CD8-positive, alpha-beta memory T cell (primary cell): ENCODE results near the gene CREBL2. TPM values are rescaled to one million over a fixed set of nuclear protein-coding genes. Genes with fewer than 3 reads are reported as not detected.
A peak's percentile ranks its signal among the peaks of the same experiment; 100 is the strongest.

Experiments
- CTCF ChIA-PET: fragments of 350-600 bp; sonication (Branson Sonifier 250); formaldehyde crosslinking; loops from one replicate; lab custom pipeline; 2021; ENCODE audit warnings: antibody characterized with exemption; lab: Charles Lee
- POLR2A ChIA-PET: fragments of 350-600 bp; sonication (Branson Sonifier 250); formaldehyde crosslinking; loops from one replicate; lab custom pipeline; 2021; ENCODE audit warnings: antibody characterized with exemption; lab: Charles Lee
- DNase-seq, 5 donors: peaks; one replicate each; pipeline versions ENCODE4 v3.0.0 to v3.0.0-alpha.2; 2020 to 2022; ENCODE audit warnings: mixed read lengths in 1 of 5
- H3K27ac ChIP-seq: one replicate; pipeline ENCODE4 v1.7.0; 2013; ENCODE audit warnings: low read depth, mild to moderate bottlenecking, low read length, moderate library complexity
- H3K27me3 ChIP-seq: 2 replicates; pipeline ENCODE4 v1.7.0; 2013; ENCODE audit warnings: low read length, mild to moderate bottlenecking; ENCODE audit not compliant: insufficient read depth, poor library complexity, severe bottlenecking
- H3K36me3 ChIP-seq: 2 replicates; pipeline ENCODE4 v1.7.0; 2013; ENCODE audit warnings: mild to moderate bottlenecking, low read length, moderate library complexity; ENCODE audit not compliant: insufficient read depth
- H3K4me1 ChIP-seq: 2 replicates; pipeline ENCODE4 v1.7.0; 2013; ENCODE audit warnings: mild to moderate bottlenecking, low read length, moderate library complexity; ENCODE audit not compliant: insufficient read depth
- H3K4me3 ChIP-seq: 2 replicates; pipeline ENCODE4 v1.7.0; 2013; ENCODE audit warnings: mild to moderate bottlenecking, low read length
- H3K9me3 ChIP-seq: 2 replicates; pipeline ENCODE4 v1.7.0; 2013; ENCODE audit warnings: mild to moderate bottlenecking, low read length
- H3K27ac Mint-ChIP-seq, 8 donors: one replicate each; pipeline ENCODE4 v1.8.0; 2020 to 2021; ENCODE audit warnings: mixed read lengths in 8 of 8, mild to moderate bottlenecking in 6 of 8, inconsistent platforms in 3 of 8, moderate library complexity in 3 of 8
- H3K27me3 Mint-ChIP-seq, 2 donors: one replicate each; pipeline ENCODE4 v1.8.0; 2020 to 2021; ENCODE audit warnings: mixed read lengths in 2 of 2, mild to moderate bottlenecking in 1 of 2, moderate library complexity in 1 of 2
- H3K36me3 Mint-ChIP-seq, 3 donors: one replicate each; pipeline ENCODE4 v1.8.0; 2020 to 2021; ENCODE audit warnings: mixed read lengths in 3 of 3, inconsistent platforms in 1 of 3, mild to moderate bottlenecking in 1 of 3
- H3K4me1 Mint-ChIP-seq, 3 donors: one replicate each; pipeline ENCODE4 v1.8.0; 2020 to 2021; ENCODE audit warnings: mixed read lengths in 3 of 3, inconsistent platforms in 1 of 3, mild to moderate bottlenecking in 1 of 3
- H3K4me3 Mint-ChIP-seq, 7 donors: one replicate each; pipeline ENCODE4 v1.8.0; 2020 to 2021; ENCODE audit warnings: mixed read lengths in 7 of 7, mild to moderate bottlenecking in 6 of 7, moderate library complexity in 4 of 7, inconsistent platforms in 2 of 7
- H3K9me3 Mint-ChIP-seq, 5 donors: one replicate each; pipeline ENCODE4 v1.8.0; 2020 to 2022; ENCODE audit warnings: mixed read lengths in 5 of 5, mild to moderate bottlenecking in 3 of 5, moderate library complexity in 2 of 5, inconsistent platforms in 1 of 5
- polyA plus RNA-seq: library from polyadenylated mRNA; unstranded; fragments of 300-500 nt; fragmentation: Illumina TruSeq; gene quantifications from one replicate; pipeline ENCODE4 v1.2.3, GENCODE V29; 2021
- total RNA-seq, 2 experiments: library from RNA; stranded (reverse); gene quantifications; one replicate each; pipeline ENCODE4 v1.2.3, GENCODE V29; 2021

Gene CREBL2
- total and polyA plus RNA-seq, 3 experiments from 2014 or later, result 21.2 to 50.2 (median 23.2) TPM

DNA sequence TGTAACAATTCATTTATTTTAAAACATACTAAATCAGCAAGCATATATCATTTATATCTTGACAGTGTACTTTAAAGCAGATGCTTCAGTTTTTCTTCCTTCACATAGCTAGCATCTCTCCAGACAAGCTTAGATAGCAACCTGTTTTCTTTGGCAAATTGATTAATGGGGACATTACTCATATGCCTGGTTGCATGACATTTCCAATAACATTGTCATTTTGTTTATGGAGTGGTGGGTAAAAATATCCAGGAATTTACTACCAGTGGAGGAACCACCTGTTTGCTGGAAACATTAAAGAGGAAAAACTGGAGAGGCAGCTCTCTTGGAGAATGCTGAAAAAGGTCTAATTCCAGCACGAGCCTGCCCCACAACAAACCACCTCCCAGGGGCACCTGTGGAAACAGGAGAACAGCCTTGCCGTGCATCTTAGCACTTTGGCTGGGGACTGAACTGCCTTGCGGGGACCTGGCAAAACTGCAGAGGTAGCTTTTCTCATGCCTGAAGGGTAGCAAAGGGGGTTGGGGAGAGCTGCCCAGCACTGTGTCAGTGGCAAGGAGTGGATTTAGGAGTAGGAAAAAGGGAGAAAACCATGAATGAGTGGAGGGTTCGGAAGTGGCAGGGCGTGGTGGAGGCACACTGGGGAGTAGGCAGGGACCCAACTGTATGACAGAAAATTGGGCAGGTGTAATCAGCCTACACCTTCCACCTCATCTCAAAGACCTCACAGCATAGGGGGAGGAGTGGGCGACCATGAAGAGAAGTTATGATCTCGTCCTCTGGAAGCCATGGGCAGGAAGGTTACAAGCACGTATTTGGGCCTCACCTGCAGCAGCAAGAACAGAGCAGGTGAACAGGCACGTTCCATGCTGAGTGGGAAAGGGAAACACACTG, 11.7 kb upstream of the CREBL2 start:
- Mint-ChIP-seq H3K27ac (peak overlapping the region in 1 of 8 donors; percentile 43), H3K4me1 (no peaks in the 10 kb centered on the region), H3K27me3 (peaks cover 3 to 4% of the 10 kb centered on the region in 2 donors), H3K4me3 (no peak overlapping the region), H3K36me3 (peaks cover 0 to 4% (median 0%) of the 10 kb centered on the region in 3 donors), H3K9me3 (peaks cover 0 to 2% (median 1%) of the 10 kb centered on the region in 5 donors)
- no peak for DNase-seq
- no peaks in the 10 kb centered on the region for H3K27me3 ChIP-seq
- H3K27ac ChIP-seq, result no peak overlapping the region
- H3K36me3 ChIP-seq, result no peaks in the 10 kb centered on the region
- POLR2A ChIA-PET, result interaction anchor here (0.7 kb wide), 1 partner anchor 25 kb away, joined by 3 read pairs; no protein-coding TSS in a partner anchor
- H3K4me1 ChIP-seq, result no peaks in the 10 kb centered on the region
- H3K9me3 ChIP-seq, result no peaks in the 10 kb centered on the region
- H3K4me3 ChIP-seq, result no peak overlapping the region
- CTCF ChIA-PET, result interaction anchor here (1.5 kb wide), 1 partner anchor 37 kb away, joined by 4 read pairs; the partner anchor contains the start of gene DUSP16

DNA sequence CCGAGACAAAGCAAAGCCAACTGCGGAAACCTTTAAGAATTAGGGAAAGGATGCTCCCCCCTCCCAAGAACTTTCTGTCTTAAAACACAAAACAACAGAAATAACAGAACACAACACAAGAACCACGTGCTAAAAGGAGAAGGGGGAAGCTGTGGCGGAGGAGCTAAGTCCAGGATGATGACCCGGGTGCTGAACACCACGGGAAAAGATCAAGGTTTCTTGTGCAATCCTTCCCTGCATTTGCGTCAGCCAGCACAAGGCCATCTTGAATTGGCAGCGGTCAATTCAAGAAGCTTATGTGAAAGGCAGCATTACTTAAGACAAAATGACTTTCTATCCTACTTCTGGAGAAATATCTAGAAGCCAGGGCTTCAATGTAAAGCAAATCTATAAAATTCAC, 11.0 kb upstream of the CREBL2 start:
- Histone ChIP-seq H3K4me1 (no peaks in the 10 kb centered on the region), H3K27me3 (no peaks in the 10 kb centered on the region), H3K36me3 (no peaks in the 10 kb centered on the region), H3K9me3 (no peaks in the 10 kb centered on the region), H3K4me3 (no peak overlapping the region), H3K27ac (no peak overlapping the region)
- no peak for DNase-seq
- H3K27me3 Mint-ChIP-seq, result peaks cover 3 to 4% of the 10 kb centered on the region in 2 donors
- no peaks in the 10 kb centered on the region for H3K4me1 Mint-ChIP-seq
- peaks cover 0 to 2% (median 0%) of the 10 kb centered on the region in 5 donors for H3K9me3 Mint-ChIP-seq
- POLR2A ChIA-PET, result interaction anchor here (1.0 kb wide), 1 partner anchor 9 kb away, joined by 4 read pairs; no protein-coding TSS in a partner anchor
- CTCF ChIA-PET, result interaction anchor here (1.5 kb wide), 1 partner anchor 38 kb away, joined by 4 read pairs; the partner anchor contains the start of gene DUSP16
- no peak overlapping the region for H3K27ac Mint-ChIP-seq
- peaks cover 0 to 3% (median 0%) of the 10 kb centered on the region in 3 donors for H3K36me3 Mint-ChIP-seq
- H3K4me3 Mint-ChIP-seq, result no peak overlapping the region

DNA sequence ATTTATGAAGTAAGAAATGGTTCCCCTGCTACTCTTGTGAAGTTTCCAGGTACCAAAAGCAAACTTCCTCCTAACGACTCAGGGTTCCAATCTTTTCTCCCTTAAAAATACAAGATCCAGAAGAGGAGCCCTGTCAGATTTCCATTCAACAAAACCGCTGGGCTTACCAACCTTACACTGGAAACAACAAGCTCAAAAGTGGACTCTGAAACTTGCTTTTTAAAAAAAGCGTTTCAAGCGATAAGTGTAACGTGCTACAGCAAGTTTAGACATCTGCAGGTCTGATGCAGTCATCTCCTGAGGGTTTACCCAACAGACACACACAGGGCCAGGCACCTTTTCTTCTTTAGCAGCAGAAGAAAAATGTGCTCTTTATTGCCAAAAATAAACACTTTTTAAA, 6.9 kb upstream of the CREBL2 start:
- no peaks in the 10 kb centered on the region for H3K9me3 ChIP-seq
- ChIA-PET CTCF (no interaction called here), POLR2A (no interaction called here)
- DNase-seq, result no peak
- Mint-ChIP-seq H3K4me1 (peaks cover 5 to 16% (median 13%) of the 10 kb centered on the region in 3 donors), H3K4me3 (no peak overlapping the region), H3K27me3 (peaks cover 2 to 4% of the 10 kb centered on the region in 2 donors), H3K27ac (no peak overlapping the region), H3K9me3 (no peaks in the 10 kb centered on the region), H3K36me3 (no peaks in the 10 kb centered on the region)
- H3K4me1 ChIP-seq, result no peaks in the 10 kb centered on the region
- no peaks in the 10 kb centered on the region for H3K27me3 ChIP-seq
- no peak overlapping the region for H3K4me3 ChIP-seq
- H3K36me3 ChIP-seq, result no peaks in the 10 kb centered on the region
- no peak overlapping the region for H3K27ac ChIP-seq

DNA sequence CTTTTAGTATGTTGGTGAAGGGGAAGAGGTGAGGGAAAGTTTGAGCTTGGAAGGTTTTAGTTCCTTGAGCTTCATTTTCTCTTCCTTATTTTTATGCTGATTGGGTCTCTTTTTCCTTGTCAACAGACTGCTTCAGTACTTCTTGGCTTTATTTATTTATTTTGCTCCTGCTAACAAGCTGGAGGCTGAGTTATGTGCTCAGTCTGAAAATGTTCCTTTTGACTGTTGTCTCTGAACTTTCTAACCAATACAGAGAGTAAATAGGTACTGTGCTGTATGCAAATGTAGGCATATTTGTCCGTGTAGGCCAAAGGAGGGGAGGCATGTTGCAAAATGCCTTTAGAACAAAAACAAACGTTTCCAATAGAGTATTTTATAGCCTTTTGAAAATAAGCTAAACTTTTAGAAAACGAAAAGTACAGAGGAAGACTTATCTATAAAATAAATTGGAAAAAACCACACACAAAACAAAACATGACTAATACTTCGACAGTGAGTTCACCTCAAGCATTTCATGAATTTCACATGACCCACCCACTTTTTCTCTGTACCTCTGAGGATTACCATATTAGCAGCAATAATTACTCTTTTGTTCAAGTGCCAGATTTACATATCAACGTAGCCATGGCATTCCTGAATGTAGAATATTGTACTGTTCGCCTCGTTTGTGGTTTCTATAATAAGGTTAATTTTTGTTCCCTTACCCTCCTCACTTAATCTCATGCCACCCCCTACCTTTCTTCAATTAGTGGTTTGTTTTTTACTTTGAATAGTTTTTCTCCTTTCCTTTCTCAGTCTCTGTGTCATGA, 4.7 kb upstream of the CREBL2 start:
- CTCF ChIA-PET, result interaction anchor here (1.1 to 3.2 kb wide), 2 partner anchors 17 to 130 kb away, joined by 4 to 7 read pairs; no protein-coding TSS in a partner anchor
- no peak for DNase-seq
- peaks cover 8% of the 10 kb centered on the region for H3K4me1 ChIP-seq
- no peaks in the 10 kb centered on the region for H3K36me3 ChIP-seq
- no peaks in the 10 kb centered on the region for H3K27me3 ChIP-seq
- no peak overlapping the region for H3K27ac ChIP-seq
- no peaks in the 10 kb centered on the region for H3K9me3 ChIP-seq
- Mint-ChIP-seq H3K36me3 (peaks cover 0 to 5% (median 0%) of the 10 kb centered on the region in 3 donors), H3K27me3 (no peaks in the 10 kb centered on the region), H3K4me3 (peak overlapping the region in 2 of 7 donors; percentile 6 to 35), H3K4me1 (peaks cover 14 to 29% (median 27%) of the 10 kb centered on the region in 3 donors), H3K27ac (peak overlapping the region in 4 of 8 donors; percentile 1 to 78 (median 37)), H3K9me3 (no peaks in the 10 kb centered on the region)
- POLR2A ChIA-PET, result interaction anchor here (0.6 to 0.8 kb wide), 2 partner anchors 9 to 212 kb away, joined by 3 read pairs; no protein-coding TSS in a partner anchor
- no peak overlapping the region for H3K4me3 ChIP-seq

DNA sequence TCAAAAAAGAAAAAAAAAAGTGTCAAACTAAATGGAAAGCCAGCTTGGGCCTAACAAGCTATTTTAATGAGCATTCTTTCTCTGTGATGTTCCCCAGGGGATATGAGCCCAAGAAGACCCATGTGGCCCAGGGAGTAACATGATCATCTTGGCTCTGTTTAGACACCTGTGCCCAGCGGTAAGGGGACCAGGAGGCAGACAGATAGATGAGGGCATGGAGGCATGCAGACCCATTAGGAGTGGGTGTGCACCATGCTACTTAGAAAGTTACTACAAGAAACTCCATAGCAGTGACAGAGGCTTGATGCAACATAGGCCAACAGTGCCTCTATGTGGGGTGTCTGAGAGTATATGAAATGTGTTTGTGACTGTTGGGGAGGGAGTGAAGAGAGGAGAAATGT, 3.1 kb upstream of the CREBL2 start:
- peaks cover 0 to 13% (median 2%) of the 10 kb centered on the region in 3 donors for H3K36me3 Mint-ChIP-seq
- peak overlapping the region in 1 of 7 donors; percentile 71 for H3K4me3 Mint-ChIP-seq
- H3K9me3 Mint-ChIP-seq, result no peaks in the 10 kb centered on the region
- no peak overlapping the region for H3K4me3 ChIP-seq
- H3K27ac ChIP-seq, result no peak overlapping the region
- CTCF ChIA-PET, result interaction anchor here (3.2 kb wide), 1 partner anchor 128 kb away, joined by 7 read pairs; no protein-coding TSS in a partner anchor
- DNase-seq, result no peak
- H3K27me3 Mint-ChIP-seq, result no peaks in the 10 kb centered on the region
- H3K27ac Mint-ChIP-seq, result peak overlapping the region in 5 of 8 donors; percentile 6 to 64 (median 48)
- H3K27me3 ChIP-seq, result no peaks in the 10 kb centered on the region
- POLR2A ChIA-PET, result interaction anchor here (0.6 kb wide), 1 partner anchor 108 kb away, joined by 3 read pairs; no protein-coding TSS in a partner anchor
- H3K9me3 ChIP-seq, result no peaks in the 10 kb centered on the region
- peaks cover 26 to 44% (median 41%) of the 10 kb centered on the region in 3 donors for H3K4me1 Mint-ChIP-seq
- H3K36me3 ChIP-seq, result no peaks in the 10 kb centered on the region
- H3K4me1 ChIP-seq, result peaks cover 22% of the 10 kb centered on the region

DNA sequence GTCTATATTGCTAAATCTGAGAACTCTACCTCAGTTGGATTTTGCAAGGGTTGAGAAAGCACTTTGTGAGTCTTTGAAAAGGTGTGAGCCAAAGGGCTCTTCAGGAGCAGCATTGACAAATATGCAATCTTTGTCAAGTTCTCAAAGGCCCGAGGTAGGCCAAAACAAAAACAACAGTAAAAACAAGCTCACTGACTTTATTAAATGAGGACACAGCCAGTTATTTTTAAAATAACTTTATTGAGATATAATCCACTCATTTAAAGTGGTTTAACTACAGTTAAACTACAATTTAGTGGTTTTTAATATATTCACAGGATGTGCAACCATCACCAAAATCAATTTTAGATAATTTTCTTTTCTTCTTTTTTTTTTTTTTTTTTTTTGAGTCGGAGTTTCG, 2.0 kb upstream of the CREBL2 start:
- Mint-ChIP-seq H3K4me1 (peaks cover 32 to 53% (median 51%) of the 10 kb centered on the region in 3 donors), H3K27ac (peak overlapping the region in 1 of 8 donors; percentile 26), H3K4me3 (peak overlapping the region in 2 of 7 donors; percentile 48 to 51), H3K9me3 (no peaks in the 10 kb centered on the region), H3K27me3 (no peaks in the 10 kb centered on the region), H3K36me3 (peaks cover 0 to 19% (median 4%) of the 10 kb centered on the region in 3 donors)
- Histone ChIP-seq H3K9me3 (no peaks in the 10 kb centered on the region), H3K36me3 (no peaks in the 10 kb centered on the region), H3K27ac (no peak overlapping the region), H3K27me3 (no peaks in the 10 kb centered on the region), H3K4me3 (no peak overlapping the region), H3K4me1 (peaks cover 31% of the 10 kb centered on the region)
- DNase-seq, result no peak
- ChIA-PET POLR2A (interaction anchor here (0.7 kb wide), 1 partner anchor 130 kb away, joined by 6 read pairs; no protein-coding TSS in a partner anchor), CTCF (interaction anchor here (3.2 kb wide), 1 partner anchor 127 kb away, joined by 7 read pairs; no protein-coding TSS in a partner anchor)

DNA sequence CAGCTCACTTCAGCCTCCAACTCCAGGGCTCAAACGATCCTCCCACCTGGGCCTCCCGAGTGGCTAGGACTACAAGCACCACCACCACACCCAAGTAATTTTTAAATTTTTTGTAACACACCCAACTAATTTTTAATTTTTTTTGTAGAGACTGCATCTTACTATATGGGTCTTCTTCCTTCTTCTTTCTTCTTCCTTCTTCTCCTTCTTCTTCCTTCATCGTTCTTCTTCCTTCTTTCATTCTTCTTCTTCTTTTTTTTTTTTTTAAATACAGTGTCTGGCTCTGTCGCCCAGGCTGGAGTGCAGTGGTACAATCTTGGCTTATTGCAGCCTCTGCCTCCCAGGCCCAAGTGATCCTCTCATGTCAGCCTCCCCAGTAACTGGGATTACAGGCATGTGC, 965 bp upstream of the CREBL2 start:
- H3K9me3 Mint-ChIP-seq, result no peaks in the 10 kb centered on the region
- no peaks in the 10 kb centered on the region for H3K36me3 ChIP-seq
- ChIA-PET POLR2A (interaction anchor here (0.6 to 0.9 kb wide), 2 partner anchors 47 to 86 kb away, joined by 4 to 7 read pairs; no protein-coding TSS in a partner anchor), CTCF (interaction anchor here (1.5 to 3.2 kb wide), 2 partner anchors 126 to 127 kb away, joined by 5 to 7 read pairs; no protein-coding TSS in a partner anchor)
- H3K4me3 ChIP-seq, result peak overlapping the region; percentile 98
- H3K27ac Mint-ChIP-seq, result peak overlapping the region; percentile 47 to 99 (median 97)
- no peaks in the 10 kb centered on the region for H3K27me3 ChIP-seq
- H3K27ac ChIP-seq, result peak overlapping the region; percentile 88
- no peaks in the 10 kb centered on the region for H3K27me3 Mint-ChIP-seq
- H3K4me3 Mint-ChIP-seq, result peak overlapping the region; percentile 89 to 99 (median 95)
- DNase-seq, result no peak
- no peaks in the 10 kb centered on the region for H3K9me3 ChIP-seq
- peaks cover 41% of the 10 kb centered on the region for H3K4me1 ChIP-seq
- H3K4me1 Mint-ChIP-seq, result peaks cover 33 to 60% (median 55%) of the 10 kb centered on the region in 3 donors
- peaks cover 0 to 21% (median 4%) of the 10 kb centered on the region in 3 donors for H3K36me3 Mint-ChIP-seq
